Pancreas (tissue), 10 donors: ENCODE results near the gene INPP5K. TPM values are rescaled to one million over a fixed set of nuclear protein-coding genes. Genes with fewer than 3 reads are reported as not detected.
A peak's percentile ranks its signal among the peaks of the same experiment; 100 is the strongest.

ENCODE experiments used
- ATAC-seq, 4 donors: fragments of 200-7000 bp; cut with Tn5 transposase; one replicate each; pipeline versions ENCODE4 v1.8.0 to v1.9.1; 2020; ENCODE audit warnings: mild to moderate bottlenecking in 4 of 4, moderate library complexity in 4 of 4
- DNase-seq, 6 donors: peaks; one replicate each; pipeline ENCODE4 v3.0.0-alpha.2; 2020
- FAIRE-seq: peaks from 2 replicates; lab custom pipeline; 2012; peaks lifted over from hg19 to GRCh38; lab: Jason Lieb, UNC
- H3K27ac ChIP-seq, 4 donors: fragments of 200-600 bp; sonication (generic); 1 replicate in 3 of 4; 2 replicates in 1 of 4; pipeline versions ENCODE4 v1.5.0 to v1.8.0; 2020
- H3K27me3 ChIP-seq, 4 donors: fragments of 200-600 bp; one replicate each; pipeline ENCODE4 v1.8.0; 2021
- H3K36me3 ChIP-seq, 3 donors: fragments of 200-600 bp; sonication (generic) in 1 of 3; one replicate each; pipeline versions ENCODE4 v1.5.0 to v1.8.0; 2020 to 2021
- H3K4me1 ChIP-seq, 3 donors: fragments of 200-600 bp; one replicate each; pipeline ENCODE4 v1.8.0; 2021
- H3K4me3 ChIP-seq, 4 donors: fragments of 200-600 bp; sonication (generic) in 2 of 4; one replicate each; pipeline versions ENCODE4 v1.5.0 to v1.8.0; 2020 to 2021
- H3K9me3 ChIP-seq, 4 donors: fragments of 200-600 bp; one replicate each; pipeline ENCODE4 v1.8.0; 2021
- CTCF ChIP-seq, 4 donors: fragments of 200-600 bp; sonication (generic) in 3 of 4; IDR thresholded peaks; one replicate each; pipeline versions ENCODE4 v1.5.0 to v1.8.0; 2021; ENCODE audit warnings: antibody characterized with exemption in 4 of 4
- WGBS, 2 donors: extraction: QIAGEN DNeasy Blood & Tissue Kit; methylation state at CpG; one replicate each; pipeline ENCODE4 v1.1.7; 2013; 5-methylcytosine and 5-hydroxymethylcytosine counted together
- intact Hi-C, 3 donors: fragments of 100-400 bp; cut with DNase I; formaldehyde crosslinking; loops; one replicate each; pipeline versions ENCODE4 v1.11.1 to v1.14.2; 2022
- polyA plus RNA-seq, 2 donors: library from polyadenylated mRNA; stranded (reverse); fragments of 200-250 nt; gene quantifications; one replicate each; pipeline ENCODE4 v1.2.3, GENCODE V29; 2013
- total RNA-seq, 6 donors: library from RNA; stranded (reverse); fragmentation: NEBNext Ultra II Directional in 4 of 6; extraction: Animal tissue kit (Norgen Biotek cat#: 25700) in 4 of 6; gene quantifications; one replicate each; pipeline versions ENCODE4 v1.2.1 to v1.2.4, GENCODE V29; 2021 to 2023
- donor health status: healthy with polysubstance abuse.
- donor health status: DM: no; HTN: no; CAD: no; lungs with moderate emphysema.
- donor health status: DM: no; HTN: no; CAD: no.
- donor health status: control.
- donor health status: control.
- donor health status: Bipolar disorder and iron deficiency.
- donor health status: DM: yes; HTN: yes; CAD: no.
- donor health status: DM: no; HTN: no; CAD: no.
- donor health status: DM: no; HTN: no; CAD: no.
- donor health status: DM: yes; HTN: yes; CAD: no.

Gene INPP5K
- total and polyA plus RNA-seq, 8 donors: 13.2 to 24.4 (median 17.8) TPM

GRCh38 chr17:1495265-1495989 is 21.0 kb downstream of the INPP5K start:
- 84% methylated on average over 14 of the region's 14 CpGs for WGBS, 2 donors

GRCh38 chr17:1494736-1495253 is 21.6 kb downstream of the INPP5K start:
- no peak for TF ChIP-seq CTCF (IDR thresholded peaks at IDR 0.05)
- FAIRE-seq (no peak), DNase-seq (no peak), ATAC-seq (no peak)
- WGBS, 2 donors: 88 to 90% methylated on average over 11 of the region's 11 CpGs
- Histone ChIP-seq H3K4me1 (no peaks in the 10 kb centered on the region), H3K4me3 (no peak overlapping the region), H3K36me3 (no peaks in the 10 kb centered on the region), H3K27ac (no peak overlapping the region), H3K9me3 (no peaks in the 10 kb centered on the region), H3K27me3 (no peaks in the 10 kb centered on the region)
- intact Hi-C loops: no loop called here

More at GRCh38 chr17:1495265-1495989, 21.0 kb downstream of the INPP5K start:
- FAIRE-seq (no peak), ATAC-seq (no peak), DNase-seq (no peak)
- Histone ChIP-seq H3K4me1 (no peaks in the 10 kb centered on the region), H3K36me3 (no peaks in the 10 kb centered on the region), H3K9me3 (no peaks in the 10 kb centered on the region), H3K27ac (no peak overlapping the region), H3K4me3 (no peak overlapping the region), H3K27me3 (no peaks in the 10 kb centered on the region)
- TF ChIP-seq CTCF (IDR thresholded peaks at IDR 0.05): no peak
- intact Hi-C loops: no loop called here

- ATAC-seq (no peak), DNase-seq (no peak), FAIRE-seq (no peak)
- no peaks in the 10 kb centered on the region for H3K36me3 ChIP-seq
- no peaks in the 10 kb centered on the region for H3K27me3 ChIP-seq
- no peaks in the 10 kb centered on the region for H3K4me1 ChIP-seq
- no peak overlapping the region for H3K27ac ChIP-seq
- no peak overlapping the region for H3K4me3 ChIP-seq
- 94 to 97% methylated on average over 7 of the region's 7 CpGs for WGBS, 2 donors
- no peak for TF ChIP-seq CTCF (IDR thresholded peaks at IDR 0.05)
- intact Hi-C loops: no loop called here
- H3K9me3 ChIP-seq: no peaks in the 10 kb centered on the region
Observed at GRCh38 chr17:1494203-1494602, 22.2 kb downstream of the INPP5K start.

- Histone ChIP-seq H3K27ac (no peak overlapping the region), H3K9me3 (no peaks in the 10 kb centered on the region), H3K27me3 (no peaks in the 10 kb centered on the region), H3K4me3 (no peak overlapping the region), H3K4me1 (peaks cover 0 to 3% (median 0%) of the 10 kb centered on the region in 3 donors), H3K36me3 (no peaks in the 10 kb centered on the region)
- WGBS, 2 donors: 73 to 77% methylated on average over 23 of the region's 23 CpGs
- ATAC-seq (no peak), FAIRE-seq (no peak), DNase-seq (peak in 2 of 6 donors; percentile 52 to 67)
- TF ChIP-seq CTCF (IDR thresholded peaks at IDR 0.05): no peak
- intact Hi-C loops: no loop called here
Observed at GRCh38 chr17:1493291-1493980, 23.0 kb downstream of the INPP5K start.
